GF-D8 (cell line): ENCODE results near the gene SPTBN1.

Experiments
- DNase-seq: peaks from one replicate; lab custom pipeline; 2025; lab: John Stamatoyannopoulos, UW

Gene SPTBN1

GRCh38 chr2:54610700-54611099 is 154.6 kb downstream of the SPTBN1 start:
- DNase-seq, result no peak

DNA sequence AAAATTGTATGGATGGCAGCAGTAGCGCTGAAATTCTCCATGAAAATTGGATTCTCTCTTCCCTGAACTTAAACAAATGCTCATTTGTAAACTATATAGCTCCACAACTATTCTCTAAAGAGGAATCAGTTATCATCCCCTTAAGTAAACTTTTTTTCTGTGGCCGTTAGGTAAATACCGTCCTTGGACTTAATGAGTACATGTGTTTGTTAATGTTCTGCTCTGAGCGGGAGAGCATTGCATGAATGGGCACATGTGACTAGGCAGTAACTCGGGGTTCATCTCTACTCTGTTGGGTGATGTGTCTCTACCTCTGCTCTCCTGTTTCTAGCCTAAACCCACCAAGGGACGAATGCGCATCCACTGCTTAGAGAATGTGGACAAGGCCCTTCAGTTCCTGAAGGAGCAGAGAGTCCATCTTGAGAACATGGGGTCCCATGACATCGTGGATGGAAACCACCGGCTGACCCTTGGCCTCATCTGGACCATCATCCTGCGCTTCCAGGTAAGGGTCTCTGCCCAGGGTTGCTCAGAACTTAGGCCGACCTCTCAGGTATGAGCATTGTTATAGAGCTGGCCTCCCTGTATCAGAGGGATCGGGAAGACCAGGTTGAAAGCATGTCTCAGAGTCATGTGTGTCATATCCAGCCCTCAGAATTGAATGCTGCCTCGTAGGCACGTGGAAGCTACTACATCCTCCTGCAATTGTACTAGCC is 155.9 kb downstream of the SPTBN1 start:
- DNase-seq, result no peak

- no peak for DNase-seq
Observed at GRCh38 chr2:54613386-54613785, 157.3 kb downstream of the SPTBN1 start.

- DNase-seq, result no peak
Observed at GRCh38 chr2:54613794-54614257, 157.7 kb downstream of the SPTBN1 start.

- DNase-seq, result no peak
Observed at GRCh38 chr2:54614819-54615218, 158.7 kb downstream of the SPTBN1 start.

DNA sequence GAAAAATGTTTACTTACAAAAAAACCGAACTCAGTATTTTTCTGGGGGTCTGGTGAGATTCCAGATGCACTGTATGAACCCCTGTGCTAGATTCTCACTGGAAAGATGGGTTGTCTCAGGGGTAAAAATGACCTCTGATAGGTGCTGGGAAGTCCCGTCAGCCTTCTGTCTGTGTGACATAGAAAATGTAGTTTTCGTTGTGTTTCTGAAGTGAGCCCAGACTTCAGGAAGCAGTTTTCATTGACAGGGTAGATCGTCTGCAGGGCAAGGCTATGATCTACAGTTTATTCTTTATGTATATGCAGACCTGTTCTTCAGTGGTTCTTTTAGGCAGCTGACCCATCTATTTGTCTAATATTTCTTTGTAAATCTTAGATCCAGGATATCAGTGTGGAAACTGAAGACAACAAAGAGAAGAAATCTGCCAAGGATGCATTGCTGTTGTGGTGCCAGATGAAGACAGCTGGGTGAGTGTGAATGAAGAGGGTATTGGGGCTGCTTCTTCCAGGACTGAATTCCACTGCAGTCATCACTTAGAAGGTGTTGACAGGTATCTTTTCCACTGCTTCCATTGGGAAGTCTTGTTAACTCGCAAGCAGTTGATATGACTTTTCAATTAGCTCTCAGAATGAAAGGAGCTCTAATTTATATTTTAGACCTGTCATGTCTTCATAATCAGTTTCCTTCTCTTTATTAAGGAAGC is 159.9 kb downstream of the SPTBN1 start:
- DNase-seq, result no peak

DNA sequence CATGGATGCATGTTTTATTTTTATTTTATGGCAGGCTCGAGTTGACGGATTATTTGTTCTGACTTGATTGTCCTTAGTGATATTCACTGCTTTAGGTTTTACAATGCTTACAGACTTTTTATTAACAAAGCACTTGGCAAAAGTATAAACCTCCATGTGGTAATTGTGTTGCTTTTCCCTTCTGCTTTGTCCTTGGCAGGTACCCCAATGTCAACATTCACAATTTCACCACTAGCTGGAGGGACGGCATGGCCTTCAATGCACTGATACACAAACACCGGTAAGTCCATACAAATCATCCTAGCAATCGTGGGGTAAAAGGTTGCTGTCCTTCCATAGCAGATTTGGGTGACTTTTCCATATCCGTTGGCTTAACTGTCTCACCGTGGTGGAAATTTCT is 161.3 kb downstream of the SPTBN1 start:
- no peak for DNase-seq

- no peak for DNase-seq
Observed at GRCh38 chr2:54618646-54619565, 162.8 kb downstream of the SPTBN1 start.

DNA sequence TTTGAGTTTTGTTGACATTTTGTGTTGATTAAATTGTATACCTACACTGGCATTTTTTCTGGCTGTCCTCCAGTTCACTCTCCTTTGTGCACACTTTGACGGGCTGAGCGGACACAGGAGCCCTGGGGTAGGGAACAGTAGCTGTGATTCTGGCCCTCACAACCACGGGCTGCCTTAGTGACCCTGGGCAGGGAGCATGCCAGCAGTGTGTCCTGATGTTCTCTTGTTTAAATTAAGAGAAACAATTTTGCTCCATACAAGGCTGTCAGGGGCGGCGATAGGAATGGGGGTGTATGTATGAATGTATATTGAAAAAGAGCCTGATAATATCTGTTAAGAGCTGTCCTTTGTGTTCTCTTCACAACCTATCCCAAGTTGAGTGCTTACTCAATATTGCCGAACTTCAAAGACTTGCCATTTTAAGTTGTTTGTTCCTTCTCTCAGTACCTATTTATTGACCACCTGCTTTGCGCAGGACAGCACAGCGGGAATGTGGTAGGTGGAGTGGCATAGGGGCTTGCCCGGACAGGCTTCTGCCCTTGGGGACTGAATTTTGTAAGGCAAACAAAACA is 163.6 kb downstream of the SPTBN1 start:
- DNase-seq, result no peak

- no peak for DNase-seq
Observed at GRCh38 chr2:54620948-54621347, 164.8 kb downstream of the SPTBN1 start.

- DNase-seq, result no peak
Observed at GRCh38 chr2:54624591-54625071, 168.5 kb downstream of the SPTBN1 start.

DNA sequence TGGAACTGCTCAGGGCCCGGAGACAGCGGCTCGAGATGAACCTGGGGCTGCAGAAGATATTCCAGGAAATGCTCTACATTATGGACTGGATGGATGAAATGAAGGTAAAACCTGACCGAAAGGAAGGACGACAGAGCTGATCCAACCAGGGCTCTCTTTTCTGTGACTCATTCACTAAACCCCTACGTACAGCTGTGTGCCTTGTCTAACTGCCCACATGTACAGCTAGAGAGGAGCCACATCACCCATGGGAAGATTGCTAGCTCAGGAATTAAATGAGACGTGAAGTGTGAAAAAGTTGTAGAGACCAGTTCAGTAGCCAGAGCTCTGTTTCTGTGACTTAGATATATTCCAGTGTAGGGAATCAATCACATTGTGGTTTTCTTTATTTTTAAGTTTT is 170.0 kb downstream of the SPTBN1 start:
- DNase-seq, result no peak

DNA sequence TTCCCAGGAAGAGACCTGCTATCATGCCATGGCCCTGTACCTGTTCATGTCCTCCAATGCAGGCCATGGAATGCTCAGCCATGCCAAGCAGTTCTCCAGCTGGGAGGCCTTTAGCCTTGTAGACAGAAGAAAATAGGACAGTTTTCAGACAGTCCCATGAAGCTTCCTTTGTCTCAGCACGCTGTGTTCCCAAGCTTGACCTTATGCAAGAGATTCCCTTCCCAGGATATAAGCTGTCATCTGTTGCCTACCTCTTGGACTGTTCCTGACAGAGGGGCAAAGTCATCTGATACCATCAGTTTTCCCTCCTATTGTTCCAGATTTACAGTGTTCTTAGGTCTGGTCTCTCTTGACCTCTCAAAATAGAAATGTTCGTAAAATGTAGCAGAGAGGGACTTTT is 170.8 kb downstream of the SPTBN1 start:
- DNase-seq, result no peak

DNA sequence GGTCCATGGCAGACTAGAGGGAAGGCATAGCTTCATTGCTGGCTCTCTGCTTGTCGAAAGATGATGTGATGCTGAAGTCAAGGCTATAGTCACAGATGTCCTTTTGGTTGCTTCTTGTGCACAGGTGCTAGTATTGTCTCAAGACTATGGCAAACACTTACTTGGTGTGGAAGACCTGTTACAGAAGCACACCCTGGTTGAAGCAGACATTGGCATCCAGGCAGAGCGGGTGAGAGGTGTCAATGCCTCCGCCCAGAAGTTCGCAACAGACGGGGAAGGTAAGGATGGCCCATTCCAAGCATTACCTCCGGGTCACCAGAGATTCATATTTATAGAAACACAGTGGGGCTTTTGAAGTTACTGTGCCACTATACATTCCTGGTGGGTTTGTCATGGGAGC is 171.8 kb downstream of the SPTBN1 start:
- DNase-seq, result no peak

DNA sequence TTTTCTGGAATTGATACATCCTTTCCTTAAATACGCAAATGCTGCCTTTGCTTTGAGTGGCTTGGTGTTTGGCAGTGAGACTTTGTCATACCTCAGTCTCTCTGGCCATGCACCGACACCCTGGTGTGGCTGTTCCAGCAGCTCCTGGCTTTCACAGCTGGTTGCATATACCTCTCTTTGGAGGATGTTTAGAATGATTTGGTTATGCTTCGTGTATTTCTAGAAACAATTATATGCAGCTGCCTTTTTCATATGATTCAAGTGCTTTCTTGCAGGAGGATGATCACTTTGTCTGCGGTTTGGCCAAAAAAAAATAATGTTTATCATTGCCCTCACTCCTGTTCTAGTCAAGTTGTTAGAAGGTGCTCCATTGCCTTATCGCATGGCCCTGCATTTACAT is 172.3 kb downstream of the SPTBN1 start:
- DNase-seq, result no peak

GRCh38 chr2:54628957-54629356 is 172.8 kb downstream of the SPTBN1 start:
- DNase-seq, result no peak

DNA sequence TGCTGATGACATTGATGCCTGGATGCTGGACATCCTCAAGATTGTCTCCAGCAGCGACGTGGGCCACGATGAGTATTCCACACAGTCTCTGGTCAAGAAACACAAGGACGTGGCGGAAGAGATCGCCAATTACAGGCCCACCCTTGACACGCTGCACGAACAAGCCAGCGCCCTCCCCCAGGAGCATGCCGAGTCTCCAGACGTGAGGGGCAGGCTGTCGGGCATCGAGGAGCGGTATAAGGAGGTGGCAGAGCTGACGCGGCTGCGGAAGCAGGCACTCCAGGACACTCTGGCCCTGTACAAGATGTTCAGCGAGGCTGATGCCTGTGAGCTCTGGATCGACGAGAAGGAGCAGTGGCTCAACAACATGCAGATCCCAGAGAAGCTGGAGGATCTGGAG is 173.3 kb downstream of the SPTBN1 start:
- DNase-seq, result no peak

DNA sequence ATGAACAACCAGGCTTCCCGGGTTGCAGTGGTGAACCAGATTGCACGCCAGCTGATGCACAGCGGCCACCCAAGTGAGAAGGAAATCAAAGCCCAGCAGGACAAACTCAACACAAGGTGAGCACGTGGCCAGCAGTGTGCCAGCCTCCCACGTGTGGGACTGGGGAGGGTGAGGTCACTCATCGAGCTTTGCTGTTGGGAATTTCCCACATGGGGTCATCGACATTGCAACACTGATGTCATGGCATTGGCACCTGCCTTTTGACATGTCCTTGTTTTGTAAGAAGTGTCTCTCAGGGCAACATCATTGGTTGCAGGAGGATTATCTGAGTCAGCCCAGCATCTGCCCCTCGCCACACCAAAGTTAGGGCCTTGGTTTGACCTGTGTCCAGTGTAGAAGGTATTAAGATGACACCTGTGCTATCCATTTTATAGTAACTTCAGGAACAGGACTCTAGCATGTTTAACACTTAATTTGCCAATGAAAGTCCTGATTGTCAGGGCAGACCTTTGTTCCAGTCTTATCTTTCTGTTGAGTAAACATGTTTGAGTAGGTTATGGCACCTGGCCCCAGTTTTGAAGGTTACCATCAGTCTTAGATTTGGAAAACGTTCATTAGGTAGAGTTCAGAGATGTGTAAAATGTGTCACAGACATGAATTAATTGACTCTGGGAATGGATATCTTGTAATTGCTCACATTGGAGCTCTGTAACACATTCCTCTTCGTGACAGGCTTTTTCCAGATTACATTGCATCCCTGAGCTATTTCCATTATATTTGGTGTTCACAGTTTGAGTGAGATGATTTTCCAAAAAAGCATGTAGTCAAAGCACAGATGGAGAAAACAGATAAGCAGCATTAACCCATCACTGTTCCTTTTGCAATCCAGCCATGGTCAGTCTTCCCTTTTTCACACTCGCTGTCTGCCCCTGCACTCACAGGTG is 174.1 kb downstream of the SPTBN1 start:
- no peak for DNase-seq

- DNase-seq, result no peak
Observed at GRCh38 chr2:54630858-54631497, 174.9 kb downstream of the SPTBN1 start.

DNA sequence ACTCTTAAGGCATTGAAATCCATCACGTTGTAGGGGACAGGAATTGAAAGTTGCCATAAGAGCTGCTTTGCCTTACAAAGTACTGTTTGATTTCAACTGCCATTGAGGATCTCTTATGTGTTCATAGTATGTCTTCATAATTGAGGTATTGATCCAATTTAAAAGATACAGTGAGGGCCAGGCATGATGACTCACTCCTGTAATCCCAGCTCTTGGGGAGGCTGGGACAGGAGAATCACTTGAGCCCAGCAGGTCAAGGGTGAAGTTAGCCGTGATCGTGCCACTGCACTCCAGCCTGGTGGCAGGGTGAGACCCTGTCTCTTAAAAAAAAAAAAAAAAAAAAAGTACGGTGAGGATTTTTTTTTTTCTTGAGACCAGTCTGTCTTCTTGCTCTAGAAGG is 175.6 kb downstream of the SPTBN1 start:
- DNase-seq, result no peak
